Endothelial cell of umbilical vein (primary cell): ENCODE data around the gene DUSP22.

ENCODE experiments used
- EZH2 ChIP-seq: IDR thresholded peaks from 2 replicates; pipeline ENCODE4 v1.6.1; 2012; ENCODE audit warnings: borderline replicate concordance, low read depth, mild to moderate bottlenecking, moderate library complexity, low read length, inconsistent platforms; ENCODE audit not compliant: severe bottlenecking
- FOS ChIP-seq: IDR thresholded peaks from 2 replicates; pipeline ENCODE4 v1.6.1; 2011; ENCODE audit warnings: mild to moderate bottlenecking, low read length, moderate library complexity, borderline replicate concordance; ENCODE audit not compliant: insufficient read depth
- POLR2A ChIP-seq: IDR thresholded peaks from 2 replicates; pipeline ENCODE4 v1.6.1; 2012; ENCODE audit warnings: low read depth, mild to moderate bottlenecking, control low read depth, low read length
- POLR2AphosphoS5 ChIP-seq: IDR thresholded peaks from 2 replicates; pipeline ENCODE4 v1.6.1; 2012; ENCODE audit warnings: low read depth, mild to moderate bottlenecking, control low read depth, low read length, moderate library complexity; ENCODE audit not compliant: insufficient read depth
- TF ChIP-seq, protein P1 (sequence below), 2 donors: IDR thresholded peaks; 1 replicate in 1 of 2; 2 replicates in 1 of 2; pipeline ENCODE4 v1.5.1; 2011; ENCODE audit warnings: low read length in 2 of 2, mild to moderate bottlenecking in 2 of 2, moderate library complexity in 2 of 2, control low read depth in 1 of 2, inconsistent platforms in 1 of 2, low read depth in 1 of 2; ENCODE audit not compliant: insufficient read depth in 1 of 2; ENCODE audit errors: extremely low read depth in 1 of 2
- TF ChIP-seq, protein P2 (sequence below): IDR thresholded peaks from 2 replicates; pipeline ENCODE4 v1.6.1; 2011; ENCODE audit not compliant: insufficient read depth, insufficient read length

DNA sequence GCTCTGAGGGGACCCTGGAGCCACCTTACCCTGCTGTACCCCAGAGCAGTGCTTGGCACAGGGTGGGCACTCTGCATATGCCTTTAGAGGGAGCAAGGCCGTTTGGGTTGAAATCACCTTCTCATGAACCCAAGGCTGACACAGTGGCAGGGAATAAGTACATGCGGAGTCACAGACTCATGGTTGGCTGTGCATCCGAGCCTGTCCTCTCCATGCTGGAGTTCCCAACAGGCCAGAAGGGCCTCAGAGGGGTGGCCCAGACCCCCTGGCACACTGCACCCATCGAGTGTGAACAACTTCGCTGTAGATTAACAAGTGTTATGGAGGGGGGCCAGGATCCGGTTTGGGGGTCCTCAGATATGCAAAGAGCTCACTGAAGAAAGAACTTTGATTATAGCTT, 78.3 kb downstream of the DUSP22 start:
- TF ChIP-seq, protein P1, sequence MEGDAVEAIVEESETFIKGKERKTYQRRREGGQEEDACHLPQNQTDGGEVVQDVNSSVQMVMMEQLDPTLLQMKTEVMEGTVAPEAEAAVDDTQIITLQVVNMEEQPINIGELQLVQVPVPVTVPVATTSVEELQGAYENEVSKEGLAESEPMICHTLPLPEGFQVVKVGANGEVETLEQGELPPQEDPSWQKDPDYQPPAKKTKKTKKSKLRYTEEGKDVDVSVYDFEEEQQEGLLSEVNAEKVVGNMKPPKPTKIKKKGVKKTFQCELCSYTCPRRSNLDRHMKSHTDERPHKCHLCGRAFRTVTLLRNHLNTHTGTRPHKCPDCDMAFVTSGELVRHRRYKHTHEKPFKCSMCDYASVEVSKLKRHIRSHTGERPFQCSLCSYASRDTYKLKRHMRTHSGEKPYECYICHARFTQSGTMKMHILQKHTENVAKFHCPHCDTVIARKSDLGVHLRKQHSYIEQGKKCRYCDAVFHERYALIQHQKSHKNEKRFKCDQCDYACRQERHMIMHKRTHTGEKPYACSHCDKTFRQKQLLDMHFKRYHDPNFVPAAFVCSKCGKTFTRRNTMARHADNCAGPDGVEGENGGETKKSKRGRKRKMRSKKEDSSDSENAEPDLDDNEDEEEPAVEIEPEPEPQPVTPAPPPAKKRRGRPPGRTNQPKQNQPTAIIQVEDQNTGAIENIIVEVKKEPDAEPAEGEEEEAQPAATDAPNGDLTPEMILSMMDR (IDR thresholded peaks at IDR 0.05; ENCODE audit: extremely low read depth in 1 of 2, insufficient read depth in 1 of 2, low read depth in 1 of 2, low read length in 2 of 2) = no peak
- TF ChIP-seq POLR2A (no peak), EZH2 (no peak), POLR2AphosphoS5 (no peak), FOS (no peak)
- TF ChIP-seq, protein P2, sequence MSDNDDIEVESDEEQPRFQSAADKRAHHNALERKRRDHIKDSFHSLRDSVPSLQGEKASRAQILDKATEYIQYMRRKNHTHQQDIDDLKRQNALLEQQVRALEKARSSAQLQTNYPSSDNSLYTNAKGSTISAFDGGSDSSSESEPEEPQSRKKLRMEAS = no peak
